ENCODE measurements around the gene ZBTB26.
A peak's percentile ranks its signal among the peaks of the same experiment; 100 is the strongest.

Gene ZBTB26

GRCh38 chr9:122931226-122932121 lies at the start of gene ZBTB26:
Gene ZBTB26 (minus strand): TSS chr9:122931512. CDS start chr9:122919934, 11,578 bp downstream.
- DNase-seq (ENCODE audit: low spot score): peak; percentile 96

DNA sequence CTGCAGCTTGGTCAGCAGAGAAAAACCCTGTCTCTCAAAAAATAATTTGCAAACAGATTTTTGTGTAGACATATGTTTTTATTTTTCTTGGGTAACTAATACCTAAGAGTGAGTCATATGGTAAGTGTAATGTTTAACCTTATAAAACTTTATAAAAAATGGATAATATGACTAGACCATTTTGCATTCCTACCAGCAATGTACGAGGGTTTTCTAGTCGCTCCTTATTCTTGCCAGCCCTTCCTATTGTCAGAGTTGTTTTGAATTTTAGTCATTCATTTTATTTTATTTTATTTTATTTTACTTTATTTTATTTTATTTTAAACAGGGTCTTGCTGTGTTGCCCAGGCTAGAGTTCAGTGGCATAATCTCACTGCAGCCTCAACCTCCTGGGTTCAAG lies 47.3 kb upstream of the ZBTB26 start:
- DNase-seq (ENCODE audit: low spot score): no peak

DNA sequence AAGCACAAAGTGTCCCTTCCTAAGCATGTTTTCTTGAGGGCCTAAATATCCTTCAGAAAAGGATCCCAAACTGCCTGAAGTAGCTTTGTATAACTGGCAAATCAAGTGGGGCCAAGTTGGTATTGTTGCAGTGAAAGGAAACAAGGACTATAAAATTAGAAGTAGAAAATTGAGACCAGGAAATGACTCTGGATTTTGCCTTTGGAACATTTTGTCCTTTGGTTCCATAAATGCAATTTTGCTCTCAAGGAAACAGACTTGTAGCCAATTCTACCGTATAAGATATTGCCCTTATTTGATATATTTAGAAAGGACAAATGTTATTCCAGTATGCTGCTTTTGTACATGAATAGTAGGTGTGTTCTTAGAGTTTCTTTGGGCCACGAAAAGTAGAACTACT lies 43.9 kb upstream of the ZBTB26 start:
- DNase-seq (ENCODE audit: low spot score): no peak

DNA sequence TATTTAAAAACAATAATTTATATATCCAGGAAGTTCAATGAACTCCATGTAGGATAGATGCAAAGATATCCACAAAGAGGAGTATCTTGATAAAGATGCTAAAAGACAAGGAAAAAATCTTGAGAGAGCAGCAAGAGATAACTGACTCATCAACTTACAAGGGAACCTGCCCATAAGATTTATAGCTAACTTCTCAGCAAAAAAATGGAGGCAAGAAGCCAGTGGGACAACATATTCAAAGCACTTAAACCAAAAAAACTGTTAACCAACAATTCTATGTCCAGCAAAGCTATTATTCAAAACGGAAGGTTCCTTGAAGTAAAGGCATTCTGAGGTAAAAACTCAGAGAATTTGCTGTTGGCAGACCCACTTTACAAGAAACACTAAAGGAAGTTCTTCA lies 29.8 kb upstream of the ZBTB26 start:
- DNase-seq (ENCODE audit: low spot score): no peak

GRCh38 chr9:122955961-122956360 lies 24.6 kb upstream of the ZBTB26 start:
- no peak for DNase-seq (ENCODE audit: low spot score)

- DNase-seq (ENCODE audit: low spot score): peak; percentile 75
Measured at GRCh38 chr9:122954253-122954691, 23.0 kb upstream of the ZBTB26 start.

DNA sequence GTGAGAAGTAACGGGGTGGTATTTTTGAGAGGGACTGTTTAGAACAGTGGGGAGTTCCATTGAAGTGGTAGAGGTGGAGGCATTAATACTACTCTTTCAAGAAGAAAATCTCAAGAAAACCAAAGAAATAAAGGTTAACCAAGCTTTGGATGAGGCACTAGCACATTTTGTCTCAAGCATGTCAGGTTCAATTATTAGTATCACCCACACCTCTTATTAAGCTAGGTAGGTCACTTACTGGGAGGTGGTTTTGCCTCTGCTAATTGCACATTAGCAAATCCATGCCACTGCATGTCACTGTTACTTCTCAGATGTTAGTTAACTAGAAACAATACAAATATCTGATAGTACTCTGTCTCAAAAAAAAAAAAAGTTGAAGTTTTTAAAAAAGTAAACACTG lies 19.7 kb upstream of the ZBTB26 start:
- DNase-seq (ENCODE audit: low spot score): no peak

GRCh38 chr9:122950263-122950662 lies 19.0 kb upstream of the ZBTB26 start:
- DNase-seq (ENCODE audit: low spot score): no peak

- no peak for DNase-seq (ENCODE audit: low spot score)
Measured at GRCh38 chr9:122949696-122950095, 18.4 kb upstream of the ZBTB26 start.

DNA sequence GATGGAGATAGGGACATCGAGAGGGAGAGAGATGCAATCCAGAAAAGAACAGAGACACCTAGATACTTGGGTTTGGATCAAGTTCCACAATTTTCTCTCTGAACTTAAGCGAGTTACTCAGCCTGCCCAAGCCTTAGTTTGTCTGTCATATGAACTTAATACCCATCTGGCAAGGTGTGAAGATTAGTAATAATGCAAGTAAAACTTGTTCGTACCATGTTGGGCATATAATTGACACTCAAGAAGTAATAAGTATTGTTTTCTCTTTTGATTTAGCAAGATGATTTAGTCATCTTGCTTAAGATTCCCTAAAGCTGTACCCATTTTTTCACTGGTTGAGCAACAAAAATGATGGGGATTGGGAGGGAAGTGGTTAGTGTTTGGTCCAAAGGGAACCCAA lies 17.0 kb upstream of the ZBTB26 start:
- no peak for DNase-seq (ENCODE audit: low spot score)

- no peak for DNase-seq (ENCODE audit: low spot score)
Measured at GRCh38 chr9:122946461-122947005, 15.2 kb upstream of the ZBTB26 start.

DNA sequence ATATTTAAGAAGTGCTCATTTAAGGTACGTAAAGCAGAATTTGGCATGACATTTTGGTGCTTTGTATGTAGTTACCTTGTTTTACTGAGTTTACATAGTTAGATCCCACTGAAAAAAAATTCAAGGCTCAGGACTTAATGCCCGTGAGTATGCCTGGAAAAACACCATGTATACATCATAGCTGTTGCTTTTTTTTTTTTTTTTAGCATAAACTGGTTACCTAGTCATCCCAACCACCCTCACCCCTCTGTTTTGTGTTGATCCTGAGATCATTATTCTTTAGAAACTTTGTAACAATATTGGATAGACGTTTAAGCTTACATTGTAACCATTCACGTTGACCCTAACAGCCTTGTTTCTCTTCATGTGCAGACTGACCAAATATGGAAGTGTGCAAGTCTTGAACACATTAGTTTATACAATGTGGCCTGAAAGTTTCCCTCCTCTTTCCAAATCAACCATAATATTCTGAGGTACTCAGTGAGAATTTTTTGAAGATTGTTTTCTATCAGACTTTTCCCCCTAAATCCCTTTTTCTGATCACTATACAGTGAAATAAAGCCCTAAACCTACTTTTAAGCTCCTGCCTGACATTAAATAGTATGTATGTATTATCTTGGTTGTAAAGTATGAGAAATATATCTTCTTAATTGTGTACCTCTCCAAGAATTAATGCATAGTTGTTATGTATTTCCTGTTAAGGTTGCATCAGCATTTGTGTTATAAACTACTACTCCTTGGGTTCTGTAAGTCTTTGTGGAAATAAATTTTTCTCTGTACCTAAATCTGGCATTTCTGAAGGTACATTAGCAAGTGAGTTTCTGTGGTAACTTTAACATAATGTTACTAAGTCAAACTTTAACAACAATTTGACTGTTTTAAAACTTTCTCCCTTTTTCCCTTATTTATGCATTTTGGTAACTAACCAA lies 13.9 kb upstream of the ZBTB26 start:
- no peak for DNase-seq (ENCODE audit: low spot score)

DNA sequence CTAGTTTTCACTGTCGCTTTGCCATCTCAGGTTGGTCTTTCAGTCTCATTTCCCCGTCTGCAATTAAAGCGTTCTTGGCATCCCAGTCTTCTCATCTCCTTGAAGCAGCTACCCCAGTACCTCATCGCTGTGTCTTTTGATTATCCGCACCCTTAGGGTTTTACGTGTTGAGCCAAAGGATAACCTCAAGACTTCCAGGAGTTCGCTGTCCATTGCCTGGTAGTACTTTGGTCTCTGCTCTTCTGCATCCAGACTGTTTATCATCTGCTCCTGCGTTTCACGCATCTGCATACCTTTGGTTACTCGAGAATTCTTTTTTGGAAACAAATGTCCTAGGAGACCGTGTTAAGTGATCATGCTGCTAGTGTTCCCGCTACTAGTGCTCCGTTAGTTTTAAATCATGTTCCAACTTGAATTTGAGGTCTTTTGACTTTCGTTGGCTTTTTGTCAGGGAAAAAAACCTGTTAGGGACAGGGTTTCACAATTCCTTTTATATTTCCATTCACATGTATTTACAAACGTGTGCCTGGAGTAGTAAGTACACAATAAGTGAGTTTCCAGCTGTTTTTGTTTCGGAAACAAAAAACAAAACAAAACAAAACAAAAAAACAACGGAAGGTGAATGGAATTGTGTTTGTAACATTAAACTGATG lies 10.4 kb upstream of the ZBTB26 start:
- DNase-seq (ENCODE audit: low spot score): peak; percentile 33

- DNase-seq (ENCODE audit: low spot score): peak; percentile 100
Measured at GRCh38 chr9:122940749-122941581, 9.7 kb upstream of the ZBTB26 start, which contains the start of gene RABGAP1. Gene RABGAP1 (plus strand): TSS chr9:122941020. CDS start chr9:122957060, 16,040 bp downstream.

DNA sequence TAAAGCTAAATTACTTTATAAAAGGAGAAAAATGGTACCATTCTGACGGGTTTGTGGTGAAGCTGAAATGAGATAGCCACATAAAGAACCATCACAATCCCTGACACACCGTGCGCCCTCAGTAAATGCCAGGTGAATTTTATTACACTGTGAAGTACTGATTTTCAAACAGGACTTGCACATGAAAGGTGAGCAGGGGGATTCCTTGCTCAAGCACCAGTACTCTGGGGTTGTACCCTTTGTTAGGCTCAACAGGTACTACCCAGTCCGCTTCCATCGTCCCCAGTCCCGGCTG lies 9.1 kb upstream of the ZBTB26 start:
- DNase-seq (ENCODE audit: low spot score): peak; percentile 9

DNA sequence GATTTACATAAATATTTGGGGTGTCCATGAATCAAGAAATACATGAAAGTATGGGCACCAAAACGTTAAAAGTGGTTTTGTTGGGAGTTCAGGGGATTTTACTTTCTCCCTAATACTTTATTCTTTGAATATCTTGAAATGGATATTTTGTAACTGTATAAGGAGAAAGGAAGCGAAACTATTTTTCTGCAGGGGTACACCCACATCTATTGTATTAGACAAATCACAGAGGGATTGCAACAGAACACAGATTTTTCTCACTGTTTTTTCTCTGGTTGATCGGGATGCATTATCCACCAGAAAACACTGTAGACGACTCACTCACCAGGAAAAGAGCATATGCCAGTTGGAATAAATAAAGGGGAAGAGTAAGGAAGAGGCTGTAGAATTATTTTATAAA lies 8.3 kb upstream of the ZBTB26 start:
- no peak for DNase-seq (ENCODE audit: low spot score)

DNA sequence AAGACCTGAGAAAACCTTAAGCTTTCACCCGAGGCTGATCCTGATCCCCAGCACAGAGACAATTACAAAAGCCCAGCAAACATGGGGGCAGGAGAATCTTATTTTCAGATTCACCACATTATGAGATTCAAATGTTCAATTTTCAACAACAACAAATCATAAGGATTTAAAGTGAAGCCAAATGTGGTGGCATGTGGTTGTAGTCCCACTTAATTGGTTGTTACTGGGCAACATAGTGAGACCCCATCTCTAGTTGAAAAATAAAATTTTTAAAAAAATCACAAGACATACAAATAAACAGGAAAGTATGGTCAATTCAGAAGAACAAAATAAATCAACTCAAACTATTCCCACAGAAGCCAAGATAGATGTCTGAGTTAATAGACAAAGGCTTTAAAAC lies 5.6 kb upstream of the ZBTB26 start:
- DNase-seq (ENCODE audit: low spot score): no peak

DNA sequence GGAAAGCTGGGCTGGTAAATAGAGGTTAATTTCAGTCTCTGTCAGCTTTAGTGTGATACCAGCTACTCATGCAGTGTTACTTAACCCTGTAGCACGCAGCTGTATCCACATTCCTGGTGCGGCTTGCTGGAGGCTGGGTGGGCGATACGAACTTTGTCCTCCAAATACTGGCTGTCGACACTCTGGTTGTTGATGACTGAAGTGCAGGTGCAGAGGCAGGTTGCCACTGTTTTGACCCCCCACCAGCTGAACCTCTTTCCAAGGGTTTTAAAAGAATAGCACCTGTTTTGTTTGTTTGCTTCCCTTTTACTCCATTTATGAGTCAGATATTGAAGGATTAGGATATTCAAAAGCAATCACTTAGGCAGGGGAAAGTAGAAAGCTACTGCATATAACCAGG lies 5.2 kb upstream of the ZBTB26 start:
- no peak for DNase-seq (ENCODE audit: low spot score)

DNA sequence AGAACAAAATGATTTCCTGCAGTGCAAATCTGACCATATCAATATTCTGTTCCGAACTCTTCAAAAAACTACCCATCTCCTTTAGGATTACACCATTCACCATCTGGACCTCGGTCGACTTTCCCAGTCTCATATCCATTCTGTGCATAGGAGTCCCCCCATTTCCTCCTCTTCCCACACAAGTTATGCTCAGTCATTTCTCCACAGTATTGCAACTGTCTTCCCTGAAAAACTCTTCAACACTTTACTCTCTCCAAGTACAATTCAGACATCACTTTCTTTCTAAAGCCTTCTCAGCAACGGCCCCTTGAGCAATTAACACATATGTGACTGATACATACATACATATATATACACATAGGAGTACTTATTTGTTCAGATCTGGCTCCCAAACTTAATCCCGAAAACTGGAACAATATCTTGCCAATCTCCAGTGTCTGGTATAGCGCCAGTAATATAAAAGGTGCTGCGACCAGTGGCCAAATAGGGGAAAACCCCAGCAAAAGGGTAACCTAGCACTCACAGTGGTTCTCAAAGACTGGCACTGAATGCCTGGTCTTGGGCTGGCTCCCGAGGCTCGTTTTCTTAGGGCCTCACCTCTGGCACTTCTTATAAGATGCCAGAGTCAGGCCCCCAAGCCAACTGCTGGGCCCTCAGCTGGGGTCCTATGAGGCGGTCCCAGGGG lies 629 bp downstream of the ZBTB26 start:
- no peak for DNase-seq (ENCODE audit: low spot score)

DNA sequence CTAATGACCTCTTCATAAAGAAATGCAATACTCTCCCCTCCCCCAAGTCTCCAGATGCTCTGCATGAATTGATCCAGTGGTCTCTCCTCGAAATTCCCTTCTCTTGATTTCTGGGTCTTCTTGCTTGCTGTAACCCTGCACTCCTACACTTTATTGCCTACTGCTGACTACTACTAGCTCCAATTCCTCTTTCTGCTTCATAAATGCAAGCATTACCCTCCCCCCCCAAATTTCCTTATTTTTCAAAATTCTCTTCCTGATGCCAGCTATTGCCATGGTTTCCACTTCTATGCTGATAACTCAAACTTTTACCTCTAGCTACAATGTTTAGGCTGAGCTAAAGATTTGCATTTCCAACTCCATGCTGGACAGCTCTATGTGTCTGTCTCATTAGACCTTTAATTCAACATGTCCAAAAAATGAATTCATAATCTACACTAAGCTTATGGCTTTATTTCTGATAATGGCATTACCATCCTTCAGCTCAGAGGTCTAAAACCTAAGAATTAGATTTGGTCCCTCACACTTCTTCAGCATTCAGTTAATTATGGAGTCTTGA lies 1.4 kb downstream of the ZBTB26 start:
- DNase-seq (ENCODE audit: low spot score): no peak
